Measurements from ENCODE around the gene ARL14EP. TPM values are rescaled to one million over a fixed set of nuclear protein-coding genes. Genes with fewer than 3 reads are reported as not detected.

The ARL14EP gene
- polyA plus RNA-seq, 2 of the 4 experiments (the other 2 are of a cell fraction), result 17.7 to 58.2 TPM

GRCh38 chr11:30364139-30364836 lies 41.4 kb downstream of the ARL14EP start:
- CTCF ChIA-PET, result no interaction called here
- FAIRE-seq (no peak), ATAC-seq (no peak), DNase-seq (ENCODE audit: low read depth in 1 of 2, low spot score in 1 of 2) (no peak)
- POLR2A ChIA-PET, result no interaction called here
- no peak overlapping the region for H3K4me2 ChIP-seq
- H3K9me3 ChIP-seq, result no peaks in the 10 kb centered on the region
- H3K27ac ChIP-seq, result no peak overlapping the region
- 25% methylated on average over 7 of the region's 7 CpGs for WGBS (ENCODE audit: missing lambda C conversion rate)
- TF ChIP-seq BHLHE40 (IDR thresholded peaks at IDR 0.05; ENCODE audit: low read depth, low read length), result no peak
- no peak for TF ChIP-seq NR3C1 (IDR thresholded peaks at IDR 0.05)
- TF ChIP-seq, protein P1, sequence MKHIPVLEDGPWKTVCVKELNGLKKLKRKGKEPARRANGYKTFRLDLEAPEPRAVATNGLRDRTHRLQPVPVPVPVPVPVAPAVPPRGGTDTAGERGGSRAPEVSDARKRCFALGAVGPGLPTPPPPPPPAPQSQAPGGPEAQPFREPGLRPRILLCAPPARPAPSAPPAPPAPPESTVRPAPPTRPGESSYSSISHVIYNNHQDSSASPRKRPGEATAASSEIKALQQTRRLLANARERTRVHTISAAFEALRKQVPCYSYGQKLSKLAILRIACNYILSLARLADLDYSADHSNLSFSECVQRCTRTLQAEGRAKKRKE (CRISPR knock-in tag; IDR thresholded peaks at IDR 0.05; ENCODE audit: low read depth), result no peak
- no peak for TF ChIP-seq ZC3H11A (IDR thresholded peaks at IDR 0.05)
- TF ChIP-seq FOSB (CRISPR knock-in tag; IDR thresholded peaks at IDR 0.05), result no peak
- TF ChIP-seq NPAS2 (CRISPR knock-in tag; IDR thresholded peaks at IDR 0.05; ENCODE audit: borderline replicate concordance), result no peak
- TF ChIP-seq FOSL2 (IDR thresholded peaks at IDR 0.05), result no peak
- no peak for TF ChIP-seq FOSL2 (CRISPR knock-in tag; IDR thresholded peaks at IDR 0.05)
- TF ChIP-seq SREBF2 (IDR thresholded peaks at IDR 0.05), result no peak
- H3K4me1 ChIP-seq, result no peaks in the 10 kb centered on the region
- H3K4me3 ChIP-seq, result no peak overlapping the region

GRCh38 chr11:30364837-30365482 lies 42.1 kb downstream of the ARL14EP start:
- DNase-seq (ENCODE audit: low read depth in 1 of 2, low spot score in 1 of 2) (no peak), ATAC-seq (no peak), FAIRE-seq (no peak)
- Histone ChIP-seq H3K27ac (no peak overlapping the region), H3K4me1 (no peaks in the 10 kb centered on the region), H3K9me3 (no peaks in the 10 kb centered on the region), H3K4me3 (no peak overlapping the region), H3K4me2 (no peak overlapping the region)
- TF ChIP-seq HDAC2 (IDR thresholded peaks at IDR 0.05), result no peak
- TF ChIP-seq ZC3H11A (IDR thresholded peaks at IDR 0.05), result no peak
- TF ChIP-seq, protein P2, sequence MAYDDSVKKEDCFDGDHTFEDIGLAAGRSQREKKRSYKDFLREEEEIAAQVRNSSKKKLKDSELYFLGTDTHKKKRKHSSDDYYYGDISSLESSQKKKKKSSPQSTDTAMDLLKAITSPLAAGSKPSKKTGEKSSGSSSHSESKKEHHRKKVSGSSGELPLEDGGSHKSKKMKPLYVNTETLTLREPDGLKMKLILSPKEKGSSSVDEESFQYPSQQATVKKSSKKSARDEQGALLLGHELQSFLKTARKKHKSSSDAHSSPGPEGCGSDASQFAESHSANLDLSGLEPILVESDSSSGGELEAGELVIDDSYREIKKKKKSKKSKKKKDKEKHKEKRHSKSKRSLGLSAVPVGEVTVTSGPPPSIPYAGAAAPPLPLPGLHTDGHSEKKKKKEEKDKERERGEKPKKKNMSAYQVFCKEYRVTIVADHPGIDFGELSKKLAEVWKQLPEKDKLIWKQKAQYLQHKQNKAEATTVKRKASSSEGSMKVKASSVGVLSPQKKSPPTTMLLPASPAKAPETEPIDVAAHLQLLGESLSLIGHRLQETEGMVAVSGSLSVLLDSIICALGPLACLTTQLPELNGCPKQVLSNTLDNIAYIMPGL (CRISPR knock-in tag; IDR thresholded peaks at IDR 0.05; ENCODE audit: borderline replicate concordance), result no peak
- TF ChIP-seq CBX8 (IDR thresholded peaks at IDR 0.05), result no peak
- no peak for TF ChIP-seq TFCP2L1 (CRISPR knock-in tag; IDR thresholded peaks at IDR 0.05)
- no peak for TF ChIP-seq CEBPB (IDR thresholded peaks at IDR 0.05)
- TF ChIP-seq CHD4 (IDR thresholded peaks at IDR 0.05; ENCODE audit: borderline replicate concordance), result no peak
- CTCF ChIA-PET, result no interaction called here
- POLR2A ChIA-PET, result no interaction called here
- WGBS (ENCODE audit: missing lambda C conversion rate), result 39% methylated on average over 9 of the region's 9 CpGs

GRCh38 chr11:30365793-30366517 lies 43.1 kb downstream of the ARL14EP start:
- no peak for FAIRE-seq
- Histone ChIP-seq H3K9me3 (no peaks in the 10 kb centered on the region), H3K4me3 (no peak overlapping the region), H3K27ac (no peak overlapping the region), H3K4me1 (no peaks in the 10 kb centered on the region), H3K4me2 (no peak overlapping the region)
- ChIA-PET POLR2A (no interaction called here), CTCF (interaction anchor here (0.6 to 1.0 kb wide), 2 partner anchors 12 to 169 kb away, joined by 3 to 4 read pairs; no protein-coding TSS in a partner anchor)
- TF ChIP-seq CBX8 (IDR thresholded peaks at IDR 0.05), result no peak
- no peak for TF ChIP-seq KDM5A (IDR thresholded peaks at IDR 0.05)
- no peak for DNase-seq (ENCODE audit: low read depth in 1 of 2, low spot score in 1 of 2)
- no peak for ATAC-seq
- WGBS (ENCODE audit: missing lambda C conversion rate), result 35% methylated on average over 3 of the region's 3 CpGs

GRCh38 chr11:30368394-30368793 lies 45.5 kb downstream of the ARL14EP start:
- 9% methylated on average over 4 of the region's 4 CpGs for WGBS (ENCODE audit: missing lambda C conversion rate)
- H3K27ac ChIP-seq, result no peak overlapping the region
- DNase-seq (ENCODE audit: low read depth in 1 of 2, low spot score in 1 of 2) (no peak), ATAC-seq (no peak), FAIRE-seq (no peak)
- no peak overlapping the region for H3K4me3 ChIP-seq
- H3K9me3 ChIP-seq, result no peaks in the 10 kb centered on the region
- H3K4me2 ChIP-seq, result no peak overlapping the region
- CTCF ChIA-PET, result no interaction called here
- H3K4me1 ChIP-seq, result no peaks in the 10 kb centered on the region
- POLR2A ChIA-PET, result no interaction called here
- TF ChIP-seq MYC (IDR thresholded peaks at IDR 0.05; ENCODE audit: borderline replicate concordance, low read length), result no peak
- no peak for TF ChIP-seq BCL3 (IDR thresholded peaks at IDR 0.05)
- no peak for TF ChIP-seq SREBF2 (IDR thresholded peaks at IDR 0.05)
- no peak for TF ChIP-seq MAZ (IDR thresholded peaks at IDR 0.05; ENCODE audit: borderline replicate concordance, low read depth, low read length)
- TF ChIP-seq CTCF (IDR thresholded peaks at IDR 0.05), result no peak
- TF ChIP-seq, protein P3, sequence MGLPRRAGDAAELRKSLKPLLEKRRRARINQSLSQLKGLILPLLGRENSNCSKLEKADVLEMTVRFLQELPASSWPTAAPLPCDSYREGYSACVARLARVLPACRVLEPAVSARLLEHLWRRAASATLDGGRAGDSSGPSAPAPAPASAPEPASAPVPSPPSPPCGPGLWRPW (IDR thresholded peaks at IDR 0.05), result no peak
- no peak for TF ChIP-seq SMC3 (IDR thresholded peaks at IDR 0.05)
- no peak for TF ChIP-seq FOSL2 (IDR thresholded peaks at IDR 0.05)
- no peak for TF ChIP-seq FOSL2 (CRISPR knock-in tag; IDR thresholded peaks at IDR 0.05)
- no peak for TF ChIP-seq EP300 (IDR thresholded peaks at IDR 0.05)
- no peak for TF ChIP-seq KDM5A (IDR thresholded peaks at IDR 0.05)
- TF ChIP-seq RCOR1 (IDR thresholded peaks at IDR 0.05; ENCODE audit: low read depth, low read length), result no peak
